Stimulated activated CD8-positive, alpha-beta memory T cell treated with anti-CD3 and anti-CD28 coated beads, Interleukin-2, amount 100 ng/mL, for 1 hour (primary cell): ENCODE data around the gene ITGA3.

ENCODE experiments used
- DNase-seq, 2 donors: peaks; one replicate each; pipeline ENCODE4 v3.0.0-alpha.2; 2020; ENCODE audit warnings: low read depth in 2 of 2

ITGA3 gene

GRCh38 chr17:50055426-50056216 lies at the start of gene ITGA3:
Gene ITGA3, plus strand, starts transcription at chr17:50056110. Its CDS starts 330 bp downstream, at chr17:50056440.
- peak in 1 of 2 donors; percentile 35 for DNase-seq

GRCh38 chr17:50009282-50009681 lies 46.6 kb upstream of the ITGA3 start:
- no peak for DNase-seq

GRCh38 chr17:50013079-50013478 lies 42.8 kb upstream of the ITGA3 start:
- DNase-seq = no peak

- no peak for DNase-seq
Measured at GRCh38 chr17:50014471-50015088, 41.3 kb upstream of the ITGA3 start.

GRCh38 chr17:50015146-50015545 lies 40.8 kb upstream of the ITGA3 start:
- no peak for DNase-seq

- DNase-seq = no peak
Measured at GRCh38 chr17:50018909-50019308, 37.0 kb upstream of the ITGA3 start.

GRCh38 chr17:50020841-50021599 lies 34.9 kb upstream of the ITGA3 start:
- no peak for DNase-seq

GRCh38 chr17:50021681-50022370 lies 34.1 kb upstream of the ITGA3 start:
- no peak for DNase-seq

- DNase-seq = no peak
Measured at GRCh38 chr17:50022463-50023130, 33.3 kb upstream of the ITGA3 start.

- no peak for DNase-seq
Measured at GRCh38 chr17:50023520-50023919, 32.4 kb upstream of the ITGA3 start.

GRCh38 chr17:50024808-50025207 lies 31.1 kb upstream of the ITGA3 start:
- no peak for DNase-seq

GRCh38 chr17:50026046-50026675 lies 29.7 kb upstream of the ITGA3 start:
- no peak for DNase-seq

GRCh38 chr17:50026837-50027171 lies 29.1 kb upstream of the ITGA3 start:
- peak; percentile 48 to 69 for DNase-seq

GRCh38 chr17:50027172-50027880 lies 28.6 kb upstream of the ITGA3 start:
- DNase-seq = no peak

- DNase-seq = no peak
Measured at GRCh38 chr17:50027881-50028735, 27.8 kb upstream of the ITGA3 start.

GRCh38 chr17:50028736-50029120 lies 27.2 kb upstream of the ITGA3 start:
- DNase-seq = no peak

- no peak for DNase-seq
Measured at GRCh38 chr17:50029185-50029584, 26.7 kb upstream of the ITGA3 start.

GRCh38 chr17:50033316-50033715 lies 22.6 kb upstream of the ITGA3 start:
- no peak for DNase-seq
